Keratinocyte (primary cell): ENCODE data around the gene MYO10.

Source experiments
- EZH2 ChIP-seq: IDR thresholded peaks from one replicate; pipeline ENCODE4 v1.6.1; 2012; ENCODE audit warnings: inconsistent platforms, mild to moderate bottlenecking, low read length, moderate library complexity
- TF ChIP-seq, protein P1 (sequence below), 3 experiments: IDR thresholded peaks in 1 of 3; conservative IDR thresholded peaks in 1 of 3; optimal IDR thresholded peaks in 1 of 3; 2 replicates in 2 of 3; 3 replicates in 1 of 3; pipeline versions ENCODE3 to v1.5.1; 2011; ENCODE audit warnings: low read length in 3 of 3, mild to moderate bottlenecking in 3 of 3, moderate library complexity in 2 of 3, control low read depth in 1 of 3, inconsistent platforms in 1 of 3; ENCODE audit not compliant: insufficient read depth in 2 of 3; ENCODE audit errors: extremely low read depth in 1 of 3

GRCh38 chr5:16695779-16696178, 240.3 kb downstream of the MYO10 start:
- no peak for TF ChIP-seq EZH2
- TF ChIP-seq, protein P1, sequence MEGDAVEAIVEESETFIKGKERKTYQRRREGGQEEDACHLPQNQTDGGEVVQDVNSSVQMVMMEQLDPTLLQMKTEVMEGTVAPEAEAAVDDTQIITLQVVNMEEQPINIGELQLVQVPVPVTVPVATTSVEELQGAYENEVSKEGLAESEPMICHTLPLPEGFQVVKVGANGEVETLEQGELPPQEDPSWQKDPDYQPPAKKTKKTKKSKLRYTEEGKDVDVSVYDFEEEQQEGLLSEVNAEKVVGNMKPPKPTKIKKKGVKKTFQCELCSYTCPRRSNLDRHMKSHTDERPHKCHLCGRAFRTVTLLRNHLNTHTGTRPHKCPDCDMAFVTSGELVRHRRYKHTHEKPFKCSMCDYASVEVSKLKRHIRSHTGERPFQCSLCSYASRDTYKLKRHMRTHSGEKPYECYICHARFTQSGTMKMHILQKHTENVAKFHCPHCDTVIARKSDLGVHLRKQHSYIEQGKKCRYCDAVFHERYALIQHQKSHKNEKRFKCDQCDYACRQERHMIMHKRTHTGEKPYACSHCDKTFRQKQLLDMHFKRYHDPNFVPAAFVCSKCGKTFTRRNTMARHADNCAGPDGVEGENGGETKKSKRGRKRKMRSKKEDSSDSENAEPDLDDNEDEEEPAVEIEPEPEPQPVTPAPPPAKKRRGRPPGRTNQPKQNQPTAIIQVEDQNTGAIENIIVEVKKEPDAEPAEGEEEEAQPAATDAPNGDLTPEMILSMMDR (optimal IDR thresholded peaks at IDR 0.05 in 1 of 3, IDR thresholded peaks at IDR 0.05 in 1 of 3, conservative IDR thresholded peaks at IDR 0.05 in 1 of 3; ENCODE audit: extremely low read depth in 1 of 3, insufficient read depth in 2 of 3, low read length in 3 of 3): no peak
